PFSK-1 (cell line): ENCODE data around the gene NPHS2.

ENCODE experiments used
- FOXP2 ChIP-seq: optimal IDR thresholded peaks from 2 replicates; pipeline ENCODE3; 2011; ENCODE audit warnings: borderline replicate concordance, control low read depth, inconsistent platforms; ENCODE audit not compliant: insufficient read depth; ENCODE audit errors: extremely low read length, extremely low read depth
- POLR2AphosphoS5 ChIP-seq: IDR thresholded peaks from 2 replicates; pipeline ENCODE4 v1.6.1; 2012; ENCODE audit warnings: low read depth, mild to moderate bottlenecking, control low read depth, low read length, moderate library complexity
- REST ChIP-seq, 2 experiments: IDR thresholded peaks; 2 replicates each; pipeline versions ENCODE4 v1.6.1 to v1.8.0; 2011 to 2012; ENCODE audit warnings: low read depth in 2 of 2, low read length in 2 of 2, control low read depth in 1 of 2, inconsistent platforms in 1 of 2, mild to moderate bottlenecking in 1 of 2, moderate library complexity in 1 of 2; ENCODE audit not compliant: insufficient read depth in 1 of 2
- SIN3A ChIP-seq: IDR thresholded peaks from 2 replicates; pipeline ENCODE4 v1.6.1; 2012; ENCODE audit warnings: mild to moderate bottlenecking, low read length, moderate library complexity, borderline replicate concordance; ENCODE audit not compliant: insufficient read depth
- TAF1 ChIP-seq: IDR thresholded peaks from 2 replicates; pipeline ENCODE4 v1.6.1; 2012; ENCODE audit warnings: low read length, control low read depth, borderline replicate concordance; ENCODE audit not compliant: insufficient read depth

Gene NPHS2

GRCh38 chr1:179591592-179592580, 16.1 kb upstream of the NPHS2 start, which contains the start of gene TDRD5:
TSS of gene TDRD5 (plus strand) at chr1:179591832. CDS start at chr1:179592616, 784 bp downstream.
- TF ChIP-seq REST (IDR thresholded peaks at IDR 0.05; ENCODE audit: insufficient read depth in 1 of 2, low read depth in 2 of 2, low read length in 2 of 2) (no peak), SIN3A (no peak), TAF1 (no peak), POLR2AphosphoS5 (no peak), FOXP2 (no peak)

GRCh38 chr1:179591253-179591591, 15.5 kb upstream of the NPHS2 start:
- TF ChIP-seq FOXP2 (no peak), POLR2AphosphoS5 (no peak), REST (IDR thresholded peaks at IDR 0.05; ENCODE audit: insufficient read depth in 1 of 2, low read depth in 2 of 2, low read length in 2 of 2) (no peak), SIN3A (no peak), TAF1 (no peak)

GRCh38 chr1:179590671-179591070, 14.9 kb upstream of the NPHS2 start:
- TF ChIP-seq POLR2AphosphoS5 (no peak), REST (IDR thresholded peaks at IDR 0.05; ENCODE audit: insufficient read depth in 1 of 2, low read depth in 2 of 2, low read length in 2 of 2) (no peak), FOXP2 (no peak), SIN3A (no peak), TAF1 (no peak)

- TF ChIP-seq POLR2AphosphoS5, result no peak
- TF ChIP-seq SIN3A, result no peak
- no peak for TF ChIP-seq FOXP2
- TF ChIP-seq REST (IDR thresholded peaks at IDR 0.05; ENCODE audit: insufficient read depth in 1 of 2, low read depth in 2 of 2, low read length in 2 of 2), result no peak
- TF ChIP-seq TAF1, result no peak
These were observed 13.8 kb upstream of the NPHS2 start for GRCh38 chr1:179589509-179589908.
